ENCODE data around the gene TTC21A. TPM values are rescaled to one million over a fixed set of nuclear protein-coding genes. Genes with fewer than 3 reads are reported as not detected.

Gene TTC21A
- total RNA-seq, 1 experiment from 2014 or later: 1.7 TPM

DNA sequence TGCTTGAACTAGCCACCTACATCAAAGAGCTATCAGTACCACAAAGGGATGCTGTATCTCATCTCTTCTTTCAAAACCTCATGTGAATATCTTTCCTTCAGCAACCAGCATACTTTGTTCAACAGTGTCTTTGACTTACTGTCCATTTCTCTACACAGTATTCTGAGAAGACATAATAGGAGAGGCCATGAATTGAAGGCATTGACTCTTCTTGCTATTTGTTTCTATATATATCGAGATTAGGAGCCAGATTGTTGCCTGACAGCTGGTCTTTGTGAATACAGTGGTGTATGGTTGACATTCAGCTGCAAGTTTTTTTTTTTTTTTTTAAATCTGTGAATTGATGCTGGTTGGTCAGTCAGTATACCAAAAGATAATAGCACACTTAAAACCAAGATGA lies 58.0 kb downstream of the TTC21A start:
- H3K4me1 Mint-ChIP-seq: peaks cover 13 to 17% of the 10 kb centered on the region in 2 experiments
- Histone ChIP-seq H3K79me2 (ENCODE audit: insufficient read depth, low read length) (no peaks in the 10 kb centered on the region; the same call in 1 of the 2 replicates), H3K9me3 (ENCODE audit: control insufficient read depth, low read depth, low read length) (no peaks in the 10 kb centered on the region), H4K5ac (ENCODE audit: insufficient read length, low read depth, low read length) (no peak overlapping the region), H3K14ac (ENCODE audit: insufficient read depth, low read length) (no peak overlapping the region), H2BK12ac (ENCODE audit: insufficient read length, low read depth, low read length) (no peak overlapping the region), H3K9ac (ENCODE audit: extremely low read depth, insufficient read length, low read length) (no peak overlapping the region), H3K27ac (ENCODE audit: insufficient read length, low read depth, low read length) (no peak overlapping the region), H4K8ac (replicated peaks; ENCODE audit: insufficient read length, low read depth, low read length) (no peak overlapping the region), H3K4ac (ENCODE audit: low read depth, low read length) (no peak overlapping the region), H3K4me1 (ENCODE audit: insufficient read depth, low read length) (peaks cover 4% of the 10 kb centered on the region; the same call in 1 of the 2 replicates), H2AK5ac (ENCODE audit: insufficient read length, low read length) (no peak overlapping the region), H2BK15ac (ENCODE audit: low read depth, low read length) (no peak overlapping the region), H3K79me1 (ENCODE audit: insufficient read depth, low read depth, low read length, poor library complexity, severe bottlenecking) (no peaks in the 10 kb centered on the region), H2AFZ (ENCODE audit: low read length) (no peak overlapping the region), H4K20me1 (ENCODE audit: control insufficient read depth, insufficient read depth, insufficient read length) (no peaks in the 10 kb centered on the region), H3K23ac (ENCODE audit: insufficient read length, low read depth, low read length) (no peak overlapping the region), H3T11ph (ENCODE audit: low read length) (no peak overlapping the region), H3K56ac (ENCODE audit: insufficient read length, low read depth, low read length) (no peak overlapping the region), H3K4me2 (ENCODE audit: insufficient read depth, insufficient read length, low read length) (no peak overlapping the region), H2BK120ac (ENCODE audit: low read depth, low read length, poor library complexity, severe bottlenecking) (no peak overlapping the region), H3K27me3 (ENCODE audit: insufficient read depth, low read length) (no peaks in the 10 kb centered on the region), H2BK20ac (ENCODE audit: low read depth, low read length, poor library complexity, severe bottlenecking) (no peak overlapping the region), H4K91ac (ENCODE audit: insufficient read length, low read depth, low read length) (no peak overlapping the region), H2BK5ac (ENCODE audit: insufficient read length, low read length) (no peak overlapping the region), H3K23me2 (ENCODE audit: insufficient read length, low read depth, low read length, poor library complexity, severe bottlenecking) (no peaks in the 10 kb centered on the region), H3K18ac (ENCODE audit: insufficient read length, low read depth, low read length) (no peak overlapping the region)
- no peak overlapping the region for H3K4me3 Mint-ChIP-seq
- peaks cover 8% of the 10 kb centered on the region in 2 experiments; a peak in 4 of 5 replicates for H3K9me3 Mint-ChIP-seq
- H3K36me3 Mint-ChIP-seq (ENCODE audit: insufficient read depth in 1 of 3, low read depth in 3 of 3): peaks cover 0 to 8% (median 3%) of the 10 kb centered on the region in 3 experiments; a peak in 5 of 7 replicates
- WGBS (ENCODE audit: extremely low coverage, insufficient read length, low lambda C conversion rate): no CpG with 5 or more reads among the region's 1 CpG
- DNase-seq: no peak
- no peaks in the 10 kb centered on the region; the same call in 1 of the 2 replicates for H3K27me3 Mint-ChIP-seq (ENCODE audit: low read depth)
- H3K27ac Mint-ChIP-seq: no peak overlapping the region
- TF ChIP-seq, protein P1, sequence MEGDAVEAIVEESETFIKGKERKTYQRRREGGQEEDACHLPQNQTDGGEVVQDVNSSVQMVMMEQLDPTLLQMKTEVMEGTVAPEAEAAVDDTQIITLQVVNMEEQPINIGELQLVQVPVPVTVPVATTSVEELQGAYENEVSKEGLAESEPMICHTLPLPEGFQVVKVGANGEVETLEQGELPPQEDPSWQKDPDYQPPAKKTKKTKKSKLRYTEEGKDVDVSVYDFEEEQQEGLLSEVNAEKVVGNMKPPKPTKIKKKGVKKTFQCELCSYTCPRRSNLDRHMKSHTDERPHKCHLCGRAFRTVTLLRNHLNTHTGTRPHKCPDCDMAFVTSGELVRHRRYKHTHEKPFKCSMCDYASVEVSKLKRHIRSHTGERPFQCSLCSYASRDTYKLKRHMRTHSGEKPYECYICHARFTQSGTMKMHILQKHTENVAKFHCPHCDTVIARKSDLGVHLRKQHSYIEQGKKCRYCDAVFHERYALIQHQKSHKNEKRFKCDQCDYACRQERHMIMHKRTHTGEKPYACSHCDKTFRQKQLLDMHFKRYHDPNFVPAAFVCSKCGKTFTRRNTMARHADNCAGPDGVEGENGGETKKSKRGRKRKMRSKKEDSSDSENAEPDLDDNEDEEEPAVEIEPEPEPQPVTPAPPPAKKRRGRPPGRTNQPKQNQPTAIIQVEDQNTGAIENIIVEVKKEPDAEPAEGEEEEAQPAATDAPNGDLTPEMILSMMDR (conservative IDR thresholded peaks at IDR 0.05): no peak
